Activated naive CD8-positive, alpha-beta T cell treated with anti-CD3 and anti-CD28 coated beads, Interleukin-2, amount 50 U/mL, for 16 hours (primary cell): ENCODE measurements around the gene CHRM4.
A peak's percentile ranks its signal among the peaks of the same experiment; 100 is the strongest.

Source experiments
- DNase-seq: peaks from one replicate; pipeline ENCODE4 v3.0.0-alpha.2; 2020; ENCODE audit warnings: low read depth, low spot score

The CHRM4 gene

GRCh38 chr11:46402957-46403902 is 11.7 kb upstream of the CHRM4 start:
- no peak for DNase-seq

GRCh38 chr11:46397526-46397925 is 6.0 kb upstream of the CHRM4 start:
- no peak for DNase-seq

GRCh38 chr11:46393759-46394158 is 2.2 kb upstream of the CHRM4 start:
- DNase-seq, result no peak

- no peak for DNase-seq
Observed at GRCh38 chr11:46393231-46393616, 1.6 kb upstream of the CHRM4 start.

GRCh38 chr11:46392421-46393230 is 1.1 kb upstream of the CHRM4 start:
- DNase-seq, result peak; percentile 47

- DNase-seq, result no peak
Observed at GRCh38 chr11:46391186-46391577, 394 bp downstream of the CHRM4 start.

GRCh38 chr11:46390331-46391171 is 1.0 kb downstream of the CHRM4 start:
- no peak for DNase-seq

GRCh38 chr11:46389450-46390330 is 1.9 kb downstream of the CHRM4 start:
- no peak for DNase-seq

GRCh38 chr11:46388619-46389449 is 2.7 kb downstream of the CHRM4 start:
- no peak for DNase-seq

- no peak for DNase-seq
Observed at GRCh38 chr11:46387919-46388618, 3.5 kb downstream of the CHRM4 start.

GRCh38 chr11:46387456-46387855 is 4.1 kb downstream of the CHRM4 start:
- DNase-seq, result no peak

- no peak for DNase-seq
Observed at GRCh38 chr11:46386674-46387073, 4.9 kb downstream of the CHRM4 start.

GRCh38 chr11:46386005-46386578 is 5.5 kb downstream of the CHRM4 start:
- DNase-seq, result no peak

GRCh38 chr11:46385169-46386004 is 6.2 kb downstream of the CHRM4 start:
- no peak for DNase-seq

GRCh38 chr11:46383974-46384701 is 7.4 kb downstream of the CHRM4 start:
- no peak for DNase-seq

- no peak for DNase-seq
Observed at GRCh38 chr11:46383404-46383758, 8.2 kb downstream of the CHRM4 start.

- DNase-seq, result no peak
Observed at GRCh38 chr11:46382646-46383403, 8.8 kb downstream of the CHRM4 start.
